Fibroblast of the aortic adventitia (primary cell): Measurements from ENCODE around the gene ELOVL2. TPM values are rescaled to one million over a fixed set of nuclear protein-coding genes. Genes with fewer than 3 reads are reported as not detected.
A peak's percentile ranks its signal among the peaks of the same experiment; 100 is the strongest.

Experiments
- DNase-seq: peaks from one replicate; pipeline ENCODE4 v3.0.0-alpha.2; 2010; ENCODE audit warnings: low read depth
- H3K4me3 ChIP-seq: 2 replicates; pipeline ENCODE4 v1.5.1; 2011; ENCODE audit warnings: low read depth, mild to moderate bottlenecking, control low read depth, low read length, moderate library complexity
- total RNA-seq: library from RNA; depleted of rRNA; stranded (reverse); fragments of >200 nt; gene quantifications from 2 replicates; pipeline ENCODE4 v1.2.3, GENCODE V29; 2012; ENCODE audit warnings: low replicate concordance
- TF ChIP-seq, protein P1 (sequence below): IDR thresholded peaks from 2 replicates; pipeline ENCODE4 v1.5.1; 2011; ENCODE audit warnings: mild to moderate bottlenecking, low read length, control low read depth, inconsistent platforms; ENCODE audit not compliant: insufficient read depth

ELOVL2 gene
- total RNA-seq, 1 donor, result 0.18 TPM

DNA sequence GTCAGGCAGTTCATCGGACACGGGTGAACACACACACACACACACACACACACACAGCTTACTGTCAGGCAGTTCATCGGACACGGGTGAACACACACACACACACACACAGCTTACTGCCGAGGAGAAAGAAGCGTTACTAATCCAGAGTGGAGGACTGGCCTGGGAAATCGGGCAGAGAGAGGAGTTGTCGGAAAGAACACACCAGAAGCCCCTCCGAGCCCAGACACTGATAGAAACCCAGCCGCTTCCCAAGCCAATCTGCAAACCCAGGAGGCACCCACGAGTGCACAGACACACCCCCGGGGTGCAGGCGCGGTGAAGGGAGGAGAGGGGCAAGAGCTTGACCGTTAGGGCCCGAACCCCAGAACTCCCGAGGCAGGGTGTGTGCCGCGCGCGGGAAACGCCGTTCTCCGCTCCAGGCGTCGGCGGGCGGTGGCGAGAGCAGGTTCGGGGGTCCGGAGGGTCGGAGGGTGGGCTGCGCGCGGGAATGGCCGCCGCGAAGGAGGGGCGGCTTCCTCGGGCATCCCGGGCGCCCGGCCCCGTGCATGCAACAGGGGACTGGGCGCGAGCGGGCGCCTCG lies 636 bp downstream of the ELOVL2 start:
- TF ChIP-seq, protein P1, sequence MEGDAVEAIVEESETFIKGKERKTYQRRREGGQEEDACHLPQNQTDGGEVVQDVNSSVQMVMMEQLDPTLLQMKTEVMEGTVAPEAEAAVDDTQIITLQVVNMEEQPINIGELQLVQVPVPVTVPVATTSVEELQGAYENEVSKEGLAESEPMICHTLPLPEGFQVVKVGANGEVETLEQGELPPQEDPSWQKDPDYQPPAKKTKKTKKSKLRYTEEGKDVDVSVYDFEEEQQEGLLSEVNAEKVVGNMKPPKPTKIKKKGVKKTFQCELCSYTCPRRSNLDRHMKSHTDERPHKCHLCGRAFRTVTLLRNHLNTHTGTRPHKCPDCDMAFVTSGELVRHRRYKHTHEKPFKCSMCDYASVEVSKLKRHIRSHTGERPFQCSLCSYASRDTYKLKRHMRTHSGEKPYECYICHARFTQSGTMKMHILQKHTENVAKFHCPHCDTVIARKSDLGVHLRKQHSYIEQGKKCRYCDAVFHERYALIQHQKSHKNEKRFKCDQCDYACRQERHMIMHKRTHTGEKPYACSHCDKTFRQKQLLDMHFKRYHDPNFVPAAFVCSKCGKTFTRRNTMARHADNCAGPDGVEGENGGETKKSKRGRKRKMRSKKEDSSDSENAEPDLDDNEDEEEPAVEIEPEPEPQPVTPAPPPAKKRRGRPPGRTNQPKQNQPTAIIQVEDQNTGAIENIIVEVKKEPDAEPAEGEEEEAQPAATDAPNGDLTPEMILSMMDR, result no peak
- DNase-seq, result no peak
- H3K4me3 ChIP-seq, result peak overlapping the region; percentile 35

DNA sequence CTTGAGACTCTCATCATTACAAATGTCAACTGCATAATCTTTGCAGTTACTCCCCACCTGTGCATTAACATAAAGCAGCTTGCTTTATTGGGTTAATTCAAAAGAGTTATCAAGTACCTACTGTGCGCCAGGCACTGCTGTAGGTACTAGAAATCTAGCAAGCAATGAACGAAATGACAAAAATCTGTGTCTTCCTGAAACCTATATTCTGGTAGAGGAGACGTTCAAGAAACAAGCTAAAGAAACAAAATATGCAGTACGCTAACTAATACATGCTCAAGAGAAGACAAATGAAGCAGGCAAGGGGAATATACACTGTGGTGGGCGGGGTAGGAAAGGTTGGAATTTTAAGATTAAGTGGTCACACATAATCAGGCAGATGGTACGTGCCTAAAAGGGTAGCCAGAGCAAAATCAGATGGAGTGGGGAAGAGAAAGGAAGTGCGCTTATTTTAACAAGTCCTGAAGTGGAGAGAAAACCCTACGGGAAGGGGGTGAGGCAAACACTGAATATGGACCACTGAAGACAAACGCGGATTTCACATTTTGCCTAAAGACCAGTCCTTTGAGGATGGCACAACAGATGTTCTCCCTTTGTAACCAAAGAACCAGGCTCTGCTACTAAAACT lies 1.2 kb downstream of the ELOVL2 start:
- H3K4me3 ChIP-seq, result no peak overlapping the region
- TF ChIP-seq, protein P1, result no peak
- peak; percentile 7 for DNase-seq

DNA sequence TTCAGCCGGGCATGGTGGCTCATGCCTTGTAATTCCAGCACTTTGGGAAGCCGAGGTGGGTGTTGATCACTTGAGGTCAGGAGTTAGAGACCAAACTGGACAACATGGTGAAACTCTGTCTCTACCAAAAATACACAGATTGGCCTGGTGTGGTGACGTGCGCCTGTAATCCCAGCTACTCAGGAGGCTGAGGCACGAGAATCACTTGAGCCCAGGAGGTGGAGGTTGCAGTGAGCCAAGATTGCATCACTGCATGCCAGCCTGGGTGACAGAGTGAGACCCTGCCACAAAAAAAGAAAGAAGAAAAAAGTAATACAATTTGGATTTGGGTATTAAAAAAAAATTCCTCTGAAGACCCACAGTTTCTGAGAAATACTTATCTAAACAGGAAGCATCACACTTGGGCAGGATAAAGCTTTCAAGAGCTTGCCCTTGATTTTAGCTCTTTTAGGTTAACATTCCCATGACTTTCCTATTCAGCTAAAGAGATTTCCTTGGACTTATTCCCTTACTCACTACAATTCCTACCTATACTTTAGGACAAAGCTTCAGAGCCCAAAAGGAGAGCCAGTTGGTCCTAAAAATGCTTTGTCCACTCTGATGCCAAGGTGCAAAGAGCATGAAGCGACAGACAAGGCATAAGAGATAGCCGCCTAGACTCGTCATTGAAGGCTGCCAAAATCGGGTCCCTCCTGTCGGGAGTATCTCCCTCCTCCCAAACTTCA lies 1.9 kb downstream of the ELOVL2 start:
- TF ChIP-seq, protein P1, result no peak
- no peak overlapping the region for H3K4me3 ChIP-seq
- DNase-seq, result no peak

DNA sequence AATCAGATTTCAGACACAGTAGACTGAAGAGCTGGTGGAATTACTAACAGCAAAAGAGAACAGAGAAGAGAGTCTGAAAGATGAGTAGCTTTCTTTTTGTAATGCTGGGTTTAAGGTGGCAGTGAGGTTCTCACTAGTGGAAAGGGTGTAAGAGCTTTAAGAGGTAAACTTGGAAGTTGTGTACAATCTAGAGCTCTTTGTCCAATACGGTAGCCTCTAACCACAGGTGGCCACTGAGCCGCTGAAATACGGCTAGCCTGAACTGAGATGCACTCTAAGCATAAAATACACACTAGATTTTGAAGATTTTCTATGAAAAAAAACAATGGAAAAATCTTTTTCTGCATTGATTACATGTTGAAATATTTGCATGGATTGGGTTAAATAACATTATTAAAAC lies 4.0 kb downstream of the ELOVL2 start:
- DNase-seq, result no peak
- H3K4me3 ChIP-seq, result no peak overlapping the region
- TF ChIP-seq, protein P1, result no peak

DNA sequence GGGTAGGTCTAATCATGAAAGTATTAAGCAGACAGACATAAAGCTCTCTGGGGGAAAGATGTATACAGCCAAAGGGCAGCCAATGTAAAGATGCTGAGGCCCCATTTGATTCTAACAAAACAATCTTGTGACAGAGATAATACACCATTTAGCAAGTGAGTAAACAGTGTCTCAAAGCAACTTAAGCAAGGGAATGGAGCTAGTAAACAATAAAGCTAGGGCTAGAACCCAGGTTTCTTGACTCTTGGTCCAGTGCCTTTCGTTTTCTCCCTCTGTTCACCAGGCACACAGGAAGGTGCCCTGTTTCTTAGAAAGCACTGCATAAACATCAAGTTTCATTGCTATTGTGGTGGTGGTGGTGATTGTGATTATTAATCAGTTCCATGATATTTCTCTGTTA lies 5.1 kb downstream of the ELOVL2 start:
- no peak overlapping the region for H3K4me3 ChIP-seq
- no peak for DNase-seq
- TF ChIP-seq, protein P1, result no peak

DNA sequence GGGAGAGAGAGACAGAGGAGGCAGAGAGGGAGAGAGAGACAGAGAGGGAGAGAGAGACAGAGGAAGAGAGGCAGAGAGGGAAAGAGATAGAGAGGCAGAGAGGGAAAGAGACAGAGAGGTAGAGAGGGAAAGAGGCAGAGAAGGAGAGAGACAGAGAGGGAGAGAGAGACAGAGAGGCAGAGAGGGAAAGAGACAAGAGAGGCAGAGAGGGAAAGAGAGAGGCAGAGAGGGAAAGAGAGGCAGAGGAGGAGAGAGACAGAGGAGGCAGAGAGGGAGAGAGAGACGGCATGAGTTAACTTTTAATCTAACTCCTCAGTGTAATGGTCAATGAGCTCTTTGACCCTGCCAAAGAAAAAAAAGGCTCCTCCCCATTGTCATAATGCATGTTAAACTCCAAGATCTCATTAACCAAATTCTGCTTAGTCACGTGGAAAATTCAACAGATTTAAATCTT lies 7.1 kb downstream of the ELOVL2 start:
- H3K4me3 ChIP-seq, result no peak overlapping the region
- DNase-seq, result no peak
- TF ChIP-seq, protein P1, result no peak
